Keratinocyte (primary cell): ENCODE measurements around the gene TSFM. TPM values are rescaled to one million over a fixed set of nuclear protein-coding genes. Genes with fewer than 3 reads are reported as not detected.

ENCODE experiments used
- DNase-seq: peaks from one replicate; pipeline ENCODE4 v3.0.0-alpha.2; 2011; ENCODE audit warnings: low read depth, missing footprints, low spot score
- FAIRE-seq: peaks from 2 replicates; lab custom pipeline; 2011; peaks lifted over from hg19 to GRCh38; lab: Jason Lieb, UNC
- H2AFZ ChIP-seq: 2 replicates; pipeline ENCODE4 v1.6.0; 2012; ENCODE audit warnings: low read length, control low read depth, inconsistent platforms; ENCODE audit not compliant: control insufficient read depth
- H3K27ac ChIP-seq: 2 replicates; pipeline ENCODE4 v1.5.1; 2011; ENCODE audit warnings: low read length; ENCODE audit not compliant: control insufficient read depth, insufficient read depth
- H3K27me3 ChIP-seq: 3 replicates; pipeline ENCODE4 v1.6.0; 2011; ENCODE audit warnings: low read length; ENCODE audit not compliant: control insufficient read depth, insufficient read depth; ENCODE audit errors: extremely low read depth
- H3K36me3 ChIP-seq, 2 experiments: 2 replicates in 1 of 2; 3 replicates in 1 of 2; pipeline ENCODE4 v1.5.1; 2011; ENCODE audit warnings: low read length in 2 of 2, mild to moderate bottlenecking in 1 of 2; ENCODE audit not compliant: control insufficient read depth in 2 of 2, insufficient read depth in 2 of 2; ENCODE audit errors: extremely low read depth in 1 of 2
- H3K4me1 ChIP-seq: 3 replicates; pipeline ENCODE4 v1.5.1; 2011; ENCODE audit warnings: low read length; ENCODE audit not compliant: control insufficient read depth, insufficient read depth; ENCODE audit errors: extremely low read depth
- H3K4me2 ChIP-seq: 3 replicates; pipeline ENCODE4 v1.6.0; 2011; ENCODE audit warnings: low read depth, low read length; ENCODE audit not compliant: control insufficient read depth, insufficient read depth; ENCODE audit errors: extremely low read depth
- H3K4me3 ChIP-seq, 3 experiments: fragments of 200-600 bp in 1 of 3; sonication (generic) in 1 of 3; 2 replicates in 2 of 3; 3 replicates in 1 of 3; pipeline ENCODE4 v1.5.1; 2011 to 2016; ENCODE audit warnings: low read length in 3 of 3, mild to moderate bottlenecking in 3 of 3, control low read depth in 2 of 3, inconsistent platforms in 1 of 3, low read depth in 1 of 3, mixed read lengths in 1 of 3, mixed run types in 1 of 3, moderate library complexity in 1 of 3; ENCODE audit not compliant: control insufficient read depth in 2 of 3, insufficient read depth in 2 of 3; ENCODE audit errors: extremely low read depth in 1 of 3
- H3K79me2 ChIP-seq: 2 replicates; pipeline ENCODE4 v1.6.0; 2012; ENCODE audit warnings: low read length; ENCODE audit not compliant: control insufficient read depth, insufficient read depth
- H3K9ac ChIP-seq: 3 replicates; pipeline ENCODE4 v1.6.0; 2011; ENCODE audit warnings: low read length; ENCODE audit not compliant: control insufficient read depth, insufficient read depth; ENCODE audit errors: extremely low read depth
- H3K9me1 ChIP-seq: 3 replicates; pipeline ENCODE4 v1.6.0; 2011; ENCODE audit warnings: low read length; ENCODE audit not compliant: control insufficient read depth, insufficient read depth; ENCODE audit errors: extremely low read depth
- H3K9me3 ChIP-seq: 2 replicates; pipeline ENCODE4 v1.5.1; 2012; ENCODE audit warnings: low read depth, low read length; ENCODE audit not compliant: control insufficient read depth
- H4K20me1 ChIP-seq: 3 replicates; pipeline ENCODE4 v1.6.0; 2011; ENCODE audit warnings: low read length; ENCODE audit not compliant: control insufficient read depth, insufficient read depth; ENCODE audit errors: extremely low read depth
- CTCF ChIP-seq, 3 experiments: IDR thresholded peaks in 1 of 3; conservative IDR thresholded peaks in 1 of 3; optimal IDR thresholded peaks in 1 of 3; 2 replicates in 2 of 3; 3 replicates in 1 of 3; pipeline versions ENCODE3 to v1.5.1; 2011; ENCODE audit warnings: low read length in 3 of 3, mild to moderate bottlenecking in 3 of 3, moderate library complexity in 2 of 3, control low read depth in 1 of 3, inconsistent platforms in 1 of 3; ENCODE audit not compliant: insufficient read depth in 2 of 3; ENCODE audit errors: extremely low read depth in 1 of 3
- EZH2 ChIP-seq: IDR thresholded peaks from one replicate; pipeline ENCODE4 v1.6.1; 2012; ENCODE audit warnings: inconsistent platforms, mild to moderate bottlenecking, low read length, moderate library complexity
- dilution Hi-C: fragments of 300-500 bp; cut with MboI; formaldehyde crosslinking; loops from one replicate; pipeline ENCODE4 v1.7.0; 2020; ENCODE audit warnings: low sequenced_read_pairs; ENCODE audit not compliant: extremely low pct_ligation_motif_present
- polyA plus RNA-seq, 5 experiments: library from polyadenylated mRNA; depleted of rRNA in 3 of 5; stranded (reverse) in 3 of 5; stranded (forward) in 1 of 5; unstranded in 1 of 5; fragments of >200 nt; gene quantifications; 1 replicate in 1 of 5; 2 replicates in 3 of 5; 3 replicates in 1 of 5; pipeline versions ENCODE4 v1.2.1 to v1.2.3, GENCODE V29; 2011 to 2012; ENCODE audit warnings: missing spikeins in 2 of 5, low read depth in 1 of 5, low replicate concordance in 1 of 5

Gene TSFM
- polyA plus RNA-seq, 1 donor (not counting 4 experiments of a cell fraction or from before 2014, with no cell fraction given): 30.5 TPM

- Histone ChIP-seq H3K4me3 (no peak overlapping the region), H3K9me1 (no peaks in the 10 kb centered on the region), H3K36me3 (peaks cover 5 to 10% of the 10 kb centered on the region in 2 experiments), H3K9me3 (no peaks in the 10 kb centered on the region), H2AFZ (no peak overlapping the region), H4K20me1 (no peaks in the 10 kb centered on the region), H3K27ac (no peak overlapping the region), H3K4me1 (no peaks in the 10 kb centered on the region), H3K4me2 (no peak overlapping the region), H3K79me2 (no peaks in the 10 kb centered on the region), H3K27me3 (no peaks in the 10 kb centered on the region), H3K9ac (no peak overlapping the region)
- FAIRE-seq (no peak), DNase-seq (no peak)
- dilution Hi-C loops: no loop called here
- no peak for TF ChIP-seq EZH2
- TF ChIP-seq CTCF (optimal IDR thresholded peaks at IDR 0.05 in 1 of 3, IDR thresholded peaks at IDR 0.05 in 1 of 3, conservative IDR thresholded peaks at IDR 0.05 in 1 of 3; ENCODE audit: extremely low read depth in 1 of 3, insufficient read depth in 2 of 3, low read length in 3 of 3): no peak
Observed at GRCh38 chr12:57816001-57816854, 33.6 kb downstream of the TSFM start.

- FAIRE-seq (no peak), DNase-seq (no peak)
- Histone ChIP-seq H3K4me1 (no peaks in the 10 kb centered on the region), H3K27me3 (no peaks in the 10 kb centered on the region), H4K20me1 (no peaks in the 10 kb centered on the region), H3K9me3 (no peaks in the 10 kb centered on the region), H2AFZ (no peak overlapping the region), H3K9ac (no peak overlapping the region), H3K36me3 (peaks cover 5 to 11% of the 10 kb centered on the region in 2 experiments), H3K4me3 (no peak overlapping the region), H3K27ac (no peak overlapping the region), H3K4me2 (no peak overlapping the region), H3K79me2 (no peaks in the 10 kb centered on the region), H3K9me1 (no peaks in the 10 kb centered on the region)
- dilution Hi-C loops: no loop called here
- TF ChIP-seq CTCF (optimal IDR thresholded peaks at IDR 0.05 in 1 of 3, IDR thresholded peaks at IDR 0.05 in 1 of 3, conservative IDR thresholded peaks at IDR 0.05 in 1 of 3; ENCODE audit: extremely low read depth in 1 of 3, insufficient read depth in 2 of 3, low read length in 3 of 3) (no peak), EZH2 (no peak)
Observed at GRCh38 chr12:57816855-57817151, 34.2 kb downstream of the TSFM start.
